GM19099 (cell line): Measurements from ENCODE around the gene TUBA1C.

Experiments used
- POLR2A ChIP-seq: IDR thresholded peaks from 3 replicates; pipeline ENCODE4 v1.6.1; 2011; ENCODE audit warnings: low read depth; ENCODE audit not compliant: insufficient read length; ENCODE audit errors: extremely low read depth

Gene TUBA1C

GRCh38 chr12:49294086-49294803 is 29.4 kb downstream of the TUBA1C start:
- TF ChIP-seq POLR2A: no peak

- no peak for TF ChIP-seq POLR2A
Observed at GRCh38 chr12:49294804-49295081, 29.9 kb downstream of the TUBA1C start.

- TF ChIP-seq POLR2A: no peak
Observed at GRCh38 chr12:49295082-49295936, 30.4 kb downstream of the TUBA1C start, which contains the start of gene PRPH. Gene PRPH, plus strand, starts transcription at chr12:49295147. Its CDS starts 54 bp downstream, at chr12:49295201.

- TF ChIP-seq POLR2A: no peak
Observed at GRCh38 chr12:49296034-49296835, 31.4 kb downstream of the TUBA1C start.

- no peak for TF ChIP-seq POLR2A
Observed at GRCh38 chr12:49296836-49297694, 32.2 kb downstream of the TUBA1C start.

- TF ChIP-seq POLR2A: no peak
Observed at GRCh38 chr12:49297695-49298060, 32.8 kb downstream of the TUBA1C start.

GRCh38 chr12:49298160-49298559 is 33.3 kb downstream of the TUBA1C start:
- TF ChIP-seq POLR2A: no peak

GRCh38 chr12:49301760-49302159 is 36.9 kb downstream of the TUBA1C start:
- no peak for TF ChIP-seq POLR2A

- no peak for TF ChIP-seq POLR2A
Observed at GRCh38 chr12:49304161-49304560, 39.3 kb downstream of the TUBA1C start.

GRCh38 chr12:49305762-49306510 is 41.1 kb downstream of the TUBA1C start:
- no peak for TF ChIP-seq POLR2A

GRCh38 chr12:49309386-49309785 is 44.5 kb downstream of the TUBA1C start:
- TF ChIP-seq POLR2A: no peak

GRCh38 chr12:49314811-49315210 is 49.9 kb downstream of the TUBA1C start:
- no peak for TF ChIP-seq POLR2A

- TF ChIP-seq POLR2A: no peak
Observed at GRCh38 chr12:49322367-49322707, 57.5 kb downstream of the TUBA1C start.
